SK-N-SH treated with all-trans-retinoic acid at 6 μM for 48 hours (cell line): ENCODE results near the gene PRPH2.

Experiments
- ATAC-seq: fragments of 200-7000 bp; cut with Tn5 transposase; 3 replicates; pipeline ENCODE4 v1.9.1; 2020; ENCODE audit warnings: mild to moderate bottlenecking, moderate library complexity
- ARNTL ChIP-seq: fragments of 450-650 bp; formaldehyde crosslinking; IDR thresholded peaks from 2 replicates; pipeline ENCODE4 v1.5.0; 2020; ENCODE audit warnings: low read depth, mild to moderate bottlenecking, moderate library complexity, borderline replicate concordance
- BACH2 ChIP-seq: fragments of 250-450 bp; sonication (Bioruptor Pico); IDR thresholded peaks from 2 replicates; pipeline ENCODE4 v1.9.0; 2021; ENCODE audit warnings: mild to moderate bottlenecking, borderline replicate concordance
- CREB5 ChIP-seq: fragments of 250-450 bp; sonication (Bioruptor Pico); IDR thresholded peaks from 2 replicates; pipeline ENCODE4 v1.5.1; 2020; ENCODE audit warnings: low read depth, mild to moderate bottlenecking, moderate library complexity
- CSDC2 ChIP-seq: fragments of 250-450 bp; sonication (Bioruptor Pico); IDR thresholded peaks from 2 replicates; pipeline ENCODE4 v1.5.0; 2020; ENCODE audit warnings: mild to moderate bottlenecking, moderate library complexity
- CSRNP3 ChIP-seq: fragments of 250-450 bp; sonication (Bioruptor Pico); IDR thresholded peaks from 2 replicates; pipeline ENCODE4 v1.5.1; 2021; ENCODE audit warnings: mild to moderate bottlenecking, moderate library complexity
- ESRRG ChIP-seq: fragments of 250-450 bp; sonication (Bioruptor Pico); IDR thresholded peaks from 2 replicates; pipeline ENCODE4 v1.6.1; 2021; ENCODE audit warnings: mild to moderate bottlenecking
- GLIS3 ChIP-seq: fragments of 250-450 bp; sonication (Bioruptor Pico); IDR thresholded peaks from 2 replicates; pipeline ENCODE4 v1.5.0; 2020; ENCODE audit warnings: mild to moderate bottlenecking, moderate library complexity
- ISL1 ChIP-seq: fragments of 250-450 bp; sonication (Bioruptor Pico); IDR thresholded peaks from 2 replicates; pipeline ENCODE4 v2.1.2; 2022; ENCODE audit warnings: mild to moderate bottlenecking, moderate library complexity
- OSR1 ChIP-seq: fragments of 250-450 bp; sonication (Bioruptor Pico); IDR thresholded peaks from 2 replicates; pipeline ENCODE4 v1.8.0; 2022; ENCODE audit warnings: moderate library complexity, mild to moderate bottlenecking, inconsistent platforms
- PATZ1 ChIP-seq: fragments of 250-450 bp; sonication (Bioruptor Pico); IDR thresholded peaks from 2 replicates; pipeline ENCODE4 v1.8.0; 2020; ENCODE audit warnings: mild to moderate bottlenecking, moderate library complexity, borderline replicate concordance
- POU6F1 ChIP-seq: fragments of 250-450 bp; sonication (Bioruptor Pico); IDR thresholded peaks from 2 replicates; pipeline ENCODE4 v1.8.0; 2021; ENCODE audit warnings: low read depth, mild to moderate bottlenecking, moderate library complexity, borderline replicate concordance
- PPARA ChIP-seq: fragments of 250-450 bp; sonication (Bioruptor Pico); IDR thresholded peaks from 2 replicates; pipeline ENCODE4 v1.5.0; 2020; ENCODE audit warnings: mild to moderate bottlenecking, borderline replicate concordance
- RARB ChIP-seq: fragments of 250-450 bp; sonication (Bioruptor Pico); IDR thresholded peaks from 2 replicates; pipeline ENCODE4 v1.8.0; 2021; ENCODE audit warnings: mild to moderate bottlenecking, moderate library complexity
- SNAI2 ChIP-seq: fragments of 250-450 bp; sonication (Bioruptor Pico); IDR thresholded peaks from 2 replicates; pipeline ENCODE4 v1.5.0; 2020; ENCODE audit warnings: mild to moderate bottlenecking, moderate library complexity
- TCF4 ChIP-seq: fragments of 250-450 bp; sonication (Bioruptor Pico); IDR thresholded peaks from 2 replicates; pipeline ENCODE4 v1.8.0; 2021; ENCODE audit warnings: mild to moderate bottlenecking, moderate library complexity, borderline replicate concordance
- TOX ChIP-seq: fragments of 250-450 bp; sonication (Bioruptor Pico); IDR thresholded peaks from 2 replicates; pipeline ENCODE4 v1.8.0; 2021; ENCODE audit warnings: mild to moderate bottlenecking, moderate library complexity, borderline replicate concordance
- TSHZ2 ChIP-seq: fragments of 250-450 bp; sonication (Bioruptor Pico); IDR thresholded peaks from 2 replicates; pipeline ENCODE4 v1.5.0; 2020; ENCODE audit warnings: mild to moderate bottlenecking, moderate library complexity
- ZC3H10 ChIP-seq: fragments of 250-450 bp; sonication (Bioruptor Pico); IDR thresholded peaks from 2 replicates; pipeline ENCODE4 v1.5.1; 2021; ENCODE audit warnings: mild to moderate bottlenecking, moderate library complexity
- ZFP3 ChIP-seq: fragments of 250-450 bp; sonication (Bioruptor Pico); IDR thresholded peaks from 2 replicates; pipeline ENCODE4 v1.5.0; 2020; ENCODE audit warnings: mild to moderate bottlenecking, moderate library complexity
- ZNF70 ChIP-seq: fragments of 450-650 bp; formaldehyde crosslinking; IDR thresholded peaks from 2 replicates; pipeline ENCODE4 v1.5.0; 2020; ENCODE audit warnings: mild to moderate bottlenecking, moderate library complexity
- ZNF8 ChIP-seq: fragments of 450-650 bp; formaldehyde crosslinking; IDR thresholded peaks from 2 replicates; pipeline ENCODE4 v1.5.0; 2020; ENCODE audit warnings: mild to moderate bottlenecking, moderate library complexity

Gene PRPH2

GRCh38 chr6:42745640-42746462, 23.5 kb upstream of the PRPH2 start, which contains the start of gene TBCC:
Gene TBCC, minus strand, starts transcription at chr6:42746103. Its CDS starts 30 bp downstream, at chr6:42746073.
- peak; percentile 83 for ATAC-seq

GRCh38 chr6:42745083-42745639, 22.8 kb upstream of the PRPH2 start:
- TF ChIP-seq POU6F1 (CRISPR knock-in tag): no peak
- no peak for TF ChIP-seq ZNF8 (CRISPR knock-in tag)
- TF ChIP-seq RARB (CRISPR knock-in tag): no peak
- TF ChIP-seq CSRNP3 (CRISPR knock-in tag): no peak
- no peak for TF ChIP-seq CSDC2 (CRISPR knock-in tag)
- TF ChIP-seq, all 23 proteins: peak for 0
- ATAC-seq: no peak; the same call in 2 of the 3 replicates

More at GRCh38 chr6:42745640-42746462, 23.5 kb upstream of the PRPH2 start, which contains the start of gene TBCC:
- no peak for TF ChIP-seq CSDC2 (CRISPR knock-in tag)
- no peak for TF ChIP-seq CREB5 (CRISPR knock-in tag)

- no peak for TF ChIP-seq TSHZ2 (CRISPR knock-in tag)
- no peak for TF ChIP-seq ZNF8 (CRISPR knock-in tag)
- TF ChIP-seq CSDC2 (CRISPR knock-in tag): no peak
- no peak for TF ChIP-seq ZC3H10 (CRISPR knock-in tag)
- no peak for TF ChIP-seq ISL1 (CRISPR knock-in tag)
- no peak for TF ChIP-seq ZFP3 (CRISPR knock-in tag)
- no peak for TF ChIP-seq BACH2 (CRISPR knock-in tag)
- no peak for TF ChIP-seq GLIS3 (CRISPR knock-in tag)
- no peak for TF ChIP-seq ZNF70 (CRISPR knock-in tag)
- no peak for TF ChIP-seq PPARA (CRISPR knock-in tag)
- TF ChIP-seq TCF4 (CRISPR knock-in tag): no peak
- no peak for TF ChIP-seq PATZ1 (CRISPR knock-in tag)
- no peak for TF ChIP-seq CREB5 (CRISPR knock-in tag)
- no peak for TF ChIP-seq POU6F1 (CRISPR knock-in tag)
- no peak for TF ChIP-seq TOX (CRISPR knock-in tag)
- TF ChIP-seq CSRNP3 (CRISPR knock-in tag): no peak
- TF ChIP-seq SNAI2: no peak
- TF ChIP-seq ARNTL (CRISPR knock-in tag): no peak
- no peak for TF ChIP-seq OSR1 (CRISPR knock-in tag)
- no peak for TF ChIP-seq ESRRG (CRISPR knock-in tag)
- TF ChIP-seq, all 23 proteins: peak for 0
- no peak for ATAC-seq
These were observed 22.0 kb upstream of the PRPH2 start for GRCh38 chr6:42744351-42744893.
